ENCODE measurements around the gene SH3RF3. TPM values are rescaled to one million over a fixed set of nuclear protein-coding genes. Genes with fewer than 3 reads are reported as not detected.
A peak's percentile ranks its signal among the peaks of the same experiment; 100 is the strongest.

The SH3RF3 gene
- total and polyA plus RNA-seq, 10 of the 15 experiments (the other 5 are each of a cell fraction or from before 2014, with no cell fraction given) = 0.08 to 8.8 (median 2.3) TPM

GRCh38 chr2:109383505-109384307, 254.7 kb downstream of the SH3RF3 start:
- ChIA-PET CTCF (interaction anchor here (1.1 kb wide), 1 partner anchor 9 kb away, joined by 3 read pairs; no protein-coding TSS in a partner anchor), RAD21 (ENCODE audit: unreplicated experiment) (interaction anchor here (1.0 kb wide), 1 partner anchor 166 kb away, joined by 3 read pairs; no protein-coding TSS in a partner anchor), SMC1A (ENCODE audit: uncharacterized antibody, unreplicated experiment) (interaction anchor here (0.8 kb wide), 1 partner anchor 170 kb away, joined by 3 read pairs; no protein-coding TSS in a partner anchor), POLR2A (no interaction called here)
- H3K4me2 ChIP-seq (ENCODE audit: control insufficient read depth, insufficient read depth) = no peak overlapping the region
- FAIRE-seq = peak; percentile 13
- WGBS (ENCODE audit: insufficient coverage, insufficient replicate concordance, low lambda C conversion rate, missing lambda C conversion rate) = 44% methylated on average over 19 of the region's 19 CpGs
- H3K79me2 ChIP-seq (ENCODE audit: control insufficient read depth, insufficient read depth, low read length) = no peaks in the 10 kb centered on the region
- no peak overlapping the region for H3K27ac ChIP-seq (ENCODE audit: control insufficient read depth, insufficient read depth)
- in situ Hi-C loops (cut with MboI) = no loop called here
- no TSS peak for BruUV-seq (replicated peaks)
- no peak for DNase-seq (ENCODE audit: low read depth, low spot score)
- ATAC-seq = no peak
- TF ChIP-seq ZNF207 (IDR thresholded peaks at IDR 0.05; ENCODE audit: borderline replicate concordance) (no peak), MAX (IDR thresholded peaks at IDR 0.05; ENCODE audit: low read depth, low read length) (no peak), PAX5 (IDR thresholded peaks at IDR 0.05; ENCODE audit: borderline replicate concordance, low read depth, low read length) (no peak), PKNOX1 (IDR thresholded peaks at IDR 0.05) (no peak), GATAD2B (conservative IDR thresholded peaks at IDR 0.05; ENCODE audit: low read depth) (no peak), RELA (IDR thresholded peaks at IDR 0.05; ENCODE audit: borderline replicate concordance, partially characterized antibody) (no peak), CBFB (IDR thresholded peaks at IDR 0.05; ENCODE audit: low read depth) (no peak), JUND (IDR thresholded peaks at IDR 0.05; ENCODE audit: low read depth, low read length) (no peak), RELB (IDR thresholded peaks at IDR 0.05; ENCODE audit: low read depth) (no peak)
- H4K20me1 ChIP-seq (ENCODE audit: control insufficient read depth, insufficient read depth) = no peaks in the 10 kb centered on the region
- no peak overlapping the region for H3K4me3 ChIP-seq
- H3K27me3 ChIP-seq (replicated peaks in 1 of 2; ENCODE audit: control insufficient read depth in 2 of 2, insufficient read depth in 2 of 2, low read length in 1 of 2) = no peaks in the 10 kb centered on the region
- no peaks in the 10 kb centered on the region for H3K4me1 ChIP-seq (ENCODE audit: control insufficient read depth, insufficient read depth, low read length)
- H3K9ac ChIP-seq (ENCODE audit: control insufficient read depth, insufficient read depth, low read length) = no peak overlapping the region
- no peaks in the 10 kb centered on the region for H3K9me3 ChIP-seq (replicated peaks; ENCODE audit: control insufficient read depth, insufficient read depth, low read length)
- no peaks in the 10 kb centered on the region for H3K36me3 ChIP-seq (ENCODE audit: control insufficient read depth in 2 of 2, insufficient read depth in 2 of 2, low read length in 1 of 2)
- intact Hi-C loops (cut with micrococcal nuclease; ENCODE audit: unreplicated experiment) = no loop called here
- no peak overlapping the region for H2AFZ ChIP-seq (ENCODE audit: control insufficient read depth, low read depth, low read length)

Measured in GM12878 (cell line).